Measurements from ENCODE around the gene C2CD4D.
"Not testable (repeated sequence)": the region's sequence is repeated elsewhere in the genome, so short reads cannot be mapped to it uniquely, and the experiment has no call there.

C2CD4D gene

DNA sequence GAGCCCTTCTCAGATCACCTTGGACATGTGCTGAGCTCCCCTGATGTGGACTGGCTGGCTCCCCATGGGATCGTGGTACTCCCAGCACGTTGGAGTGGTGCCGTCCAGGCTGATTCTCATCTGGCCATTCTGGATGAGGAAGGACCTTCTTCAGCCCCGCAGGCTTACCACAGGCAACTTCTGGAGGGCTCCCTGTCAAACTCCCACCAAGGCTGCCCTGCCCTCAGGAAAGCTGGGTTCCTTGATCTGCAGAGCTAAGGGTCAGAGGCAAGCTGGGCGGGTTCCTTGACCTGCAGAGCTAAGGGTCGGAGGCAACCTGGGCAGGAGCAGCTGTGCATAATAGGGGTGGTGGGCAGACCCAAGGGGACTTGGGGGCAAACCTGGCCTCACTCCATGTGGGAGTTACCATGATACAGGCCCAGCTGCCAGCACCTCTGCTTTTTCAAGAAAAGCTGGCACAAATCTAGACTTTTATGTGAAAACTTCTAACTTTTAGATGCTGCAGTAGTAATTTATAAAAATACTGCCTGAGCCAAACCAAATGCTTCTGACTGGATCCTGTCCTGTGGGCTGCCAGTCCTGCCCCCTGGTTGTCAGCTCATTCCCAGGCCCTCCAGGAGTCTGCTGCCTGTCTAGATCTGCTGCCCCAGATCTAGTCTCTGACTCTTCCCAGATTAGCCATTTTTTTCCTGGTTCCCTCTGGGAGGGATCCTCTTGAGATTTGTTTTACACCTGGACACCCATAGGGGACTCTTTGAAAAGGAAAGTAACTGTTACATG lies 19.5 kb upstream of the C2CD4D start:
- no peak for DNase-seq (ENCODE audit: low read depth)

DNA sequence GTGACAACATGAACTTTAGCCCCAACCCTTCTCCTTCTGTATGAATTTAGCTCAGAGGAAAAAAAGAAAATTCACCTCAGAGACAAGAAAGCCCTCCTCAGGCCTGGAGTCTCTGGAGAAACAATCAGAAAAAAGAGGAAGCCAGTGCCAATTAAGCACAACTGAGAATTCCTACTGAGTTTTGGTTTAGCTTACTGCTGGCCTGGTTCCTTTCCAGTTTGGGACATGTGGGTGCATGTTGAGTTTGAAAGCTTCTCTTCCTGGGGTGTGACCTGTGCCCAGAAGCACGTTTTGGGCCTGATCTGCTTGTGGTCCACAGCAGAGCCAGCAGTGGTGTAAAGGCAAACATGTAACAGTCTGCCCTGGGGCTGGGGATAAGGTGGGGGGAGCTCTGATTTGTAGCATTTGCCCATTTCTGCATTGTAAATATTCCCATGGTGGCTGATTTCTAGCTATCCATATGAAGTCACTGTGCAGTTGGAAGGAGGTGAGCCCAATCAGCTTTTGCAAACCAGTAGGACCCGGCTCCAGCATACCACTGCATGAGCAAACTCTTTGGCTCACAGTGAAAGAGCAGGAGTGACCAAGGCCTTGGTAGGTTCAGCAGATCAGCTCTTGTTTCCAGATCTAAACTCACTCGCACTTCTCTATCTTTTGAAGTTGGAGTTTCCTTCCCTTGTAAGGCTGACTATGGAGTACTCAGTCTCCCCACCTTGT lies 18.6 kb upstream of the C2CD4D start:
- peak; percentile 44 for DNase-seq (ENCODE audit: low read depth)

DNA sequence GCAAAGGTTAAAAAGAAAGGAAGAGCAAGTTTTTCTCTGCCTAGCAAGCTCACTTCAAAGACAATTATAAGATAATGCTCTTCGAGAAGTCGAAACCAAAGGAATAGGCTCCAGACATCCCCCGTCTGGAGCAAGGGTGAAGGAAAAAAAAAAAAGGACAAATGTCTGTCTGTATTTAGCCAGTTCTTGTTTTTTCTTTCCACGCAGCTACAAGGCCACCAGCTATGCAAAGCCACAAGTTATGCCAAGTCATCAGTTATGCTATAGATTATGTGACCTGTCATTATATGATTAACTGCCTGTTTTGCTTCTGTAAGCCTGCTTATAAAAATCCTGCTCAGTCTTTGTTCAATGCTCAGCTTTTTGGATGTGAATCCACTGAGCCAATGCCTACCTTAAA lies 16.3 kb upstream of the C2CD4D start:
- DNase-seq (ENCODE audit: low read depth): no peak

DNA sequence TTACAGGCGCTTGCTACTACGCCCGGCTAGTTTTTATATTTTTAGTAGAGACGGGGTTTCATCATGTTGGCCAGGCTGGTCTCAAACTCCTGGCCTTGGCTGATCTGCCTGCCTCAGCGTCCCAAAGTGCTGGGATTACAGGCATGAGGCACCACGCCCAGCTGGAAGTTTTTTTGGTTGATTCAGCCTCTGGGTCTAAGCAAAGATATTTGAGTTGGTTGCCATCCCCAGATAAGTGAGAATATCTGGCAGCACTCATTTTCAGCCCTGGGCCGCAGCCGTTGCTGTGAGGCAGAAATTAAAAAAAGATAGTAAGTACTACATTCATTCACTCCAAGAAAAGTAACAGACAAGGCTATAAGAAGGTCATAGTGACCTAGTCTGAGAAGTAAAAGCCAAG lies 15.9 kb upstream of the C2CD4D start:
- not testable (repeated sequence) for DNase-seq (ENCODE audit: low read depth)

DNA sequence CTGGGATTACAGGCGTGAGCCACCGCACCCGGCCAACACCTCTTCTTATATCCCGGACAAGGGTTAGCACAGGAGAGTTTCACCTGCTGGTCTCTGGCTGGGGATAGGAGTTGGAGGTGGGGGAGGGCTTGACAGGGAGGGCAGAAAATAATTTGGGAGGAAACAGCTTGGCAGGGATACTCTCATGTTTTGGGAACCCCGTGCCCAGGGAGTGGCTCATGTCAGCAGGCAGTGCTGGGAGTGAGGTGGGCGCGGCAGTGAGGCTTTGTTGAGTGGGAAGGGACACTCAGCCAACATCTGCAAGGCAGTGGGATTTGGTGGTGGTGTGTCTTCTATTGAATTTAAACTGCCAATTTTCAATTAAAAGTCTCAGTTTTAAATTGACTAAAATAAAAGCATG lies 15.0 kb upstream of the C2CD4D start:
- DNase-seq (ENCODE audit: low read depth): no peak

DNA sequence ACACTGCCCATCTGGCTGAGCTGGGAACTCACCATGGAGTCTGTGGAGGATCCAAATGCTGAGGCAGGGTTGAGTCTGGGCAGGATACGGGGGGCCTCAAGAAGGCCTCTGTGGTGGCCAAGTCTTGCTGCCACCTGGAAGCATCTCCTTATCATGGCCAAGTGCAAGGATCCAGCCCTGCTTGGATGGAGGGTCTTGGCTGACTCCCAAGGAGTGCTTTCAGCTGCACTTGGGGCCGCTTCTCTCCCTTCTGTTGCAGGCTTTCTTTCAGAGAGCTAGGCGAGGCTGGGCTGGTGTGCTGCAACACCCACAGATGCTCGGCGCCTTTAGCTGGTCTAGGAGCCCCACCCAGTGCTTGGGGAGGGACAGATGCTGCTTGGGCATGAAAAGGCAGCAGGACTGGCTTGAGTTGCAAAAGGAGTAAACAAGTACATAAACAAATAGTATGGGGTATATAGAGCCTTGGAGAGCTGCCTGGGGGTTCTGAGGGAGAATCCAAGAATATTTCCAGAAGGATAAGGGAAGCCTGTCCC lies 13.9 kb upstream of the C2CD4D start, which contains the start of gene THEM5:
TSS of gene THEM5 (minus strand) at position 302 of the 533 bp plus-strand sequence. CDS start at position 155, 147 bp downstream.
- no peak for DNase-seq (ENCODE audit: low read depth)

DNA sequence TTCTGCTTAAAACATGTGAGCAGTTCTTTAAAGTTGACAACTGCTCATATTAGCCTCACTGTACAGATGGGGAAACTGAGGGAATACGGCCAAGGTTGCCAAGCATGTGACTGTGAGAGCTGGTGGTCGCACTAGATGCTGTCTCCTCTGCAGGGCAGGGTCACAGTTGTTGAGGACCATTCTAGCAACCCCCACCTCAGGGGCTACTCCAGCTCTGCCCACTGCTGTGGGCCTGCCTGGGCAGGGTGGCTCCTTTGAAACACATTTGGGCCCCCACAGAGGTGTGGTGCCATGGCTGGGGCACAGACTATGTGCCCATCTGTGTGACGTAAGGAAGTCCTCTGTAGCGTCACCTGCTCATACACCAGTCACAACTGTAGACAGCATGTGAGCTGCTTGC lies 13.1 kb upstream of the C2CD4D start:
- no peak for DNase-seq (ENCODE audit: low read depth)

DNA sequence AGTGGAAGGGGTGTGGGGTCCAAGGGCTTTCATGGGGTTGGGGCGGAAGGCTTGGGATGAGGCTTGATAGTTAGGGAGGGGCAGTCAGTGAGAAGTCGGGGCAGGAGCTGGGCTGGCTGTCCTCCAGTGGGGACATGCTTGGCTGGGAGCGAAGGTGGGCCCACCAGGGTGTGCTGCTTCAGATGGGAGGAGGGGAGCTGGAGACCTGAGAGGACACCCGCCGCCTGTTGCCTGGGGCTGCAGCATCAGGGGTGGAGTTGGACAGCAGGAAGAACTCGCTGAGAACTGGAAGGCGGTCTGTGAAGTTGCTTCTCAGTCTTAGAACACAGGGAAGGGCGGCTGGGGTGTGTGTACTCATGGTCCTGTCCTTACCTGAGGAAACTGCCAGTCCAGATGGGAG lies 12.3 kb upstream of the C2CD4D start:
- DNase-seq (ENCODE audit: low read depth): no peak

DNA sequence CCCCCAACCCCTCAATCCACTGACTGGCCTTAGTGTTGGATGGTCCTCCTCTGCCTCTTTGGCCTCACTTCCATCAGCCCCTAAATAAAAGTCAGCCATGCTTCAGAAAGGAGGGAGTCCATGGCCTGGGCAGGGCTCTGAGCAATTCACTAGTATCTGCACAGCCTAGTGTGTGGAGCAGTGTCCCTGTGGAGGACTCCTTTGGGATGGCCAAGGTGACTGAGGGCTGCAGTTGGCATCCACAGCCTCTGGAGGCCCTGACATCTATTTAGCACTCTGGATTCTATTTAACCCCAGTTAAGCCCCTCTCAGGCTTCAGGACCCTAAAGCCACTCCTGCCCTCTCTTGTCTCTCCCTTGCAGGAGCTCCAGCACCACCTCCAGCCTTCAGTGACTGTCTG lies 10.3 kb upstream of the C2CD4D start:
- no peak for DNase-seq (ENCODE audit: low read depth)

DNA sequence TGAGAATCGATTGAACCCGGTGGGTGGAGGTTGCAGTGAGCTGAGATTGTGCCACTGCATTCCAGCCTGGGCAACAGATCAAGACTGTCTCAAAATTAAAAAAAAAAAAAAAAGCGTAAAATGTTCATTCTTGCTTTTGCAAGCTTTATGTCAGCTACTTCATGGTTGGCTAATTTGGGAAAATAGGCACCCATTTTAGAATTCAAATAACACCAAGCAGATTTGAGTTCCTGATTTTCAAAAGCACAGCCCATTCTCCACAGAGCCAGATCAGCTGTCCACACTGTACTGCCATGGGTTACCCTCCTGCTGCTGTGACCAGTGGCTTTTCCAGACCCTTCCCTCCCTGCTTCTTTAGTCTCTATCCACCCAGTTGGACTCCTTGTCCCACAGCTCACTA lies 9.5 kb upstream of the C2CD4D start:
- no peak for DNase-seq (ENCODE audit: low read depth)

DNA sequence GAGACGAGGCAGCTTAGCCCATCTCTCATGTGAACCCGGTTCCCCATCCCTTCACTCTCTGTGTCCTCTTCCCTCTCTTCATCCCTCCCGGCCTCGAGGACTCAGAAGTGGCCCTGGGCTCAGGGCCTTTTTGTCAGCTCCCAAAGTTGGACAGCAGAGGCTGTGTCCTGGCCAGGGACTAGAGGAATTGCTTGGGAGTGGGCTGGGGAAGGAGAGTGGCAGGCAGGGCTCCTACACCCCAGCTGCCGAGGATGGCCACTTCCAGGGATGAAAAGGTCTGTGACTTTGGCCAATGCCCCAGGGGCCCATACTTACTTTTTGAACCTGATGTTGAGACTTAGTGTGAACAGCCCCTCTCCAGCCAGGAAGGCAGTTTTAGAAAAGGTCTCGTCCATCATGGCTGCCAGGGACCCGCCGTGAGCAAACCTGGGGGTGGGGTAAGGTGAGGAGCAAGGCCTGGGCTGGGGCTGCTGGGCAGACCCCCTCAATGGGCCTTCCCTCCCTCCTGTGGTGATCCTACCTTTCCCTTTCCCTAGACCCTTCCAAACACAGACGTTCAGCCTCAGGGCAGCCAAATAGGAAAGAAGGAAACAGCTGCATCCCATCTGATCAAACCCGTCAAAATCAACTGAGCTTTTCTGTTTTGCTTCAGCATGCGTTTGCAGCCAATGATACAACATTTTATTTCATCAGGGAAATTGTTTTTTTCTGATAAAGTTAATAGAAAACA lies 8.4 kb upstream of the C2CD4D start:
- DNase-seq (ENCODE audit: low read depth): no peak

DNA sequence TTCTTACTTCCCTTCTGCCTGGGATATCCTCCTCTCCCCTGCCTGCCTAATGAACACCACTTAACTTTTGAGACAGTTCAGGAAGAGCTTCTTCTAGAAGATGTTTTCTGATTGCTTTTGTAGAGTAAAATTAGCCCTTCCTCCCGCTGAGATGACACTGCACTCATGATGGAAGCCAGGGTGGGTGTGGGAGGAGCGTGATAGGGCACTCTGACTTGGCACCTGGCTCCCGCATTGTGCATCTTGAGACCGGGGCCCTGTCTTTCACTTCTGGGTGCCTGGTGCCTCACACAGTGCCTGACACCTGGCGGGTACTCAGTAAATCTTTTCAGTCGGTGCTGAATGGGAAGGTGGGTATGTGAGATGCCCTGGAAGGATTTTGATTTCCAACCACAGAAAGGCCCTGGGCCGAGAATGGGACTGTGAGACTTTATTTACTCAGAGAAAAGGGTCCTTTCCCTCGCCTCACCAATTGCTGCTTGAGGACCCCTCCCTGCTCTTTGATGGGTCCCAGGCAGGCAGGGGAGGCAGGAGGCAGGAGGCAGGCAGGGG lies 7.1 kb upstream of the C2CD4D start:
- no peak for DNase-seq (ENCODE audit: low read depth)

DNA sequence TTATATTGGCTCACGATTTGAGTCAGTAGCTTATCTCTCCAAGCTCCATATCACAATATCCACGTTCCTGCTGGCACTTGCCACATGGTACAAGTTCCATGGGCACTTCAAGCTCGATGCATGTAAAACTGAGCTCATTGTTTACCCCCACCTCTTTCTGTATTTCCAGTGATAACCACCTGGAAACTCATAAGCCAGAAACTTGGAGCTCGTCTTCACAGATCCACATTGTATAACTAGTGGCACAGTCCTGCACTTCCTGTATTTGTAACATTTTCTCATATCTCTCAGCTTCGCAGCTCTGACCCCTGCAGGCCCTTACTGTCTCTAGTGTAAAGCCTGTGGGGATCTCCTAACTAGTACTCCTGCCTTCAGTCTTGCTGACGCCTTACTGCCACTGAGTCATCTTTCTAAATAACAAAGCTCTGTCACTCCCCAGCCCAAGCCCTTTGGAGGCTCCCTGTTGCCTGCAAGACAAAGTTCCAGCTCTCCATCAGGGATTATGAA lies 6.5 kb upstream of the C2CD4D start:
- peak; percentile 74 for DNase-seq (ENCODE audit: low read depth)

DNA sequence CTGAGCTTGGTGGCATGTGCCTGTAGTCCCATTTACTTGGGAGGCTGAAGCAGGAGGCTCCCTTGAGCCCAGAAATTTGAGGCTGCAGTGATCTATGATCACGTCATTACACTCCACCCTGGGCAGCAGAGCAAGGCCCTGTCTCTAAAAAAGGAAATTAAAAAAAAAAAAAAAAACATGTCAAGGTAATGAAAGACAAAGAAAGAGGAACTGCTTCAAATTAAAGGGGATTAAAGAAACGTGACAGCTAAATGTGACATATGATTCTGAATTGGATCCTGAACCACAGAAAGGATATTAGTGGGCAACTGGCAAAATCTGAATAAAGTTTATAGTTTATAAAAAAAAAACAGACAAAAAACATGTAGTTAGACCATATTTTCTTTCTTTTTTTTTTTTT lies 3.8 kb upstream of the C2CD4D start:
- no peak for DNase-seq (ENCODE audit: low read depth)

DNA sequence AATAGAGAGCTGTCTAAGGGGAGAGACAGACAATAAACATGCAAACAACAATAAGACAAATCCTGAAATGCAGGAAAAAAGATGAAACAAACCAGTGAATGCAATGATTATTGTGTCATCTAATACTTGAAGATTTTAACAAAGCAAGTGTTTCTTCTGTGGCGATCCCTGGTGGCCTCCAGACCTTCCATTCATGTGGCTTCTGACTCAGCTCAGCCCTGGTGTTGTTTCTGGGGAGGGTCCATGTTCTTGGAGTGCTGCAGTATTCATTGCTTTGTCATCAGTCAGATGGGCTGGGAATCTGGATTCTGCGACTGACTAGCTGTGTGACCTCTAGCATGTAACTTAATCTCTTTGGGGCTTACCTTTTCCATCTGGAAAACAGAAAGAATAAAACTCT lies 1.5 kb upstream of the C2CD4D start:
- DNase-seq (ENCODE audit: low read depth): peak; percentile 78

DNA sequence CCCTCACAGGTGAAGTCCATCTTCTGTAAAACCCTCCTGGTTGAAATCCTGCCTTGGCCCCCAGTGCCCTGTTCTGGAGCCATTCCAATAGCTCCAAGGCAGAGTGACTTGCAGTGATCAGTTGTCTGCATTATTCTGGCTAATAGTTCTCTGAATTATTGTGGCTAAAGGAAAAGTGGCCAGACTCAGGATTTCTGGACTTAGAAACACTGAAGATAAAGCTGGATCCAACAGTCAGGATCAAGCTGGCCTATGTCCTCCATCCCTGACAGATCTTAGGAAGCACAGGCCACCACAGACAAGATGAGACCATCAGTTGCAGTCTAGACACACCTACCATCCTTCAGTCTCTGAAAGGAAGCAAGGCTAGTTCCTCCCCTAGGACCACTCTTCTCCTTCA lies 801 bp upstream of the C2CD4D start:
- DNase-seq (ENCODE audit: low read depth): no peak

DNA sequence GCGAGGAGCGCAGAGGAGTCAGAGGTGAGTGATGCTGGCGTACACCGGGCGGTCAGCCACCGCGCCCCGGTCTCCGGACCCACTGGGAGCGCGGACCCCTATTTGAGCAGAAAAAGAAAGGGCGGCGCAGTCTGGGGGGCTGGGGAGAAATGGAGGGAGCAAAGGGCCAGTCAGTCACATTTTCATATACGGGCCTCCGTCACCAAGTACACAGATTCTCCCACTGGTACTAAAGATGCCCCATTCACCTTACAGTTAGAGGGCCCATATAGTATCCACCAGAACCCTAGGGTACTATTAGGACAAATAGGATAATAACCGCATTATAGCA lies 573 bp downstream of the C2CD4D start:
- no peak for DNase-seq (ENCODE audit: low read depth)

DNA sequence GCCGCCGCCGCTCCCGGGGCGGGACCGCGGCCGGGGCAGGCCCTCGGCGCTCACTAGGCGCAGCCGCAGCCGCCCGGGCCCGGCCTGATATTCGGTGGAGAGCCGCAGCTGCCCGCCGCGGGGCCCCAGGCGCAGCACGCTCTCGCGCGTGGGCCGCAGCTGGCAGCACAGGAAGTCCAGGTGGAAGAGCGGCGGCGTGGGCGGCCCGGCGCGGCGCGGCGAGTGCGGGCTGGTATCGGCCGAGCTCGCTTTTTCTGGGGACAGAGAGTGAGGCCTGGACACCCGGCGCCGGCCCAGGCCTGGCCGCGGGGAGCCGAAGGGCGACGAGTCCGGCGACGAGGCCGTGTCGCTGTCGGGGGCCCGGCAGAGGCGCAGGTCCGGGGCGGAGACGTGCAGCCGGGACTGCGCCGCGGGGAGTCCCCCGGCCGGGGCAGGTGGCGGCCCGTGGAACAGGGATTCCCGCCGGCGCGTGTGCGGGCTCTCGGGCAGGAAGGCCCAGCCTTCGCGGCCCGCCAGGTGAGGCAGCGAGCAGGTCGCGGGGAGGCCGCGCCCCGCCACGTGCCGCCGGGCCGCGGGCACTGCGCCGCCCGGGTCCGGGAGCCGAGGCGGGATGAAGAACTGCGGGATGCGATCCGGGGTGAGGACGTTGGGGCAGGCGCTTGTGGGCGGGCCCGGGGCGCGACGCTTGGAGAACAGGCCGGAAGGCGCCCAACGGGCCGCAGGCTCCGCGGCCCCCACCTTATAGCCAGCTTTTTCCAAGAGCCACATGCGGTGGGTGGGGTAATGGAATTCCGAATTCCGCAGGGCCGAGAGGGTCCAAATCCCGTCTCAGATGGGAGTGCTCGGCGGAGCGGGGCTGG lies 1.2 kb downstream of the C2CD4D start:
- DNase-seq (ENCODE audit: low read depth): peak; percentile 21

DNA sequence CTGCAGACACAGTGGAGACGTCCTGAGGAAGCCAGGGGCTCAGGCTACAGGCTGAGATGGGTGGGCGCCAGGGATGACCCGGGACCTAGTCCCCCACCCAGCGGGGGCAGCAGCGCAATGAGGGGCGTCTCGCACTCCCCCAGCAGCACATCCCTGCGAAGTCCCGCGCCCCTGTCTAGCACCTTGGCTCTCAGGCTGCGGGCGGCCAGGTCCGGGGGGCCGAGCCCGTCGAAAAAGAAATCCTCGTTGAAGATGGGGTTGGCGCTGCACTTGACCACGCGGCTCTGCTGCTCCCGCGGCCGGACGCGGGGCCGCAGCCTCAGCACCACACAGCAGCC lies 1.8 kb downstream of the C2CD4D start:
- DNase-seq (ENCODE audit: low read depth): no peak

DNA sequence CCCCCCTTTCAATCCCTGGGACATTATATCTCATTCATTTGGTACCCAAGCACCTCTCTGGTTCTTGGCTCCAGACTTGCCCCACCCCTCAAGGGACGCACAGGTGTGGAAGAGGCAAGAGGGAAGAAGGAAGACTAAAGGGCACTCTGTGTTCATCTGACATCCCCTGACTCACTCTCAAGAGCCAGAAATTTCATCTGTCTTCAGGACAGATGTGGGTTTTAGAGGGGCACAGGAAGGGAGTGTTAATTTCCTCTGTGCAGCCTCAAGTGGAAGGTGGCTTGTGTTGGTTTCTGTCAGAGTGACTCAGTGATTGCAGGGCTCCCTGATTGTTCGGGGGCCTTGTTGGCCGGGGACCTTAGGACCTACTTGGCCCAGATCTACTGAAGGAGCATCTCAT lies 2.4 kb downstream of the C2CD4D start:
- DNase-seq (ENCODE audit: low read depth): no peak

DNA sequence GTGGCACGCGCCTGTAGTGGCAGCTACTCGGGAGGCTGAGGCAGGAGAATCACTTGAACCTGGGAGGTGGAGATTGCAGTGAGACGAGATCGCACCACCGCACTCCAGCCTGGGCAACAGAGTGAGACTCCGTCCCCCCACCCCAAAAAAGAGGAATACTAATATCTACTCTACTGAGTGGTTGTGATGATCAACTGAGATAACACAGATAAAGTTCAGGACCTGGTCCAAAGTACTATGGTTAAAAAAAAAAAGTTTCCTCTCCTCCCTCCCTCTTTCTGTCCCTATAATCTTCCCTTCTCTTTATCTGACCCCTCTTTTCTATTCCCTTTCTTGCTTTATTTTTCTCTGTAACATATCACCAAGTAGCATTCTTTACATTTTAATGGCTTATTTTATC lies 4.0 kb downstream of the C2CD4D start:
- DNase-seq (ENCODE audit: low read depth): no peak

DNA sequence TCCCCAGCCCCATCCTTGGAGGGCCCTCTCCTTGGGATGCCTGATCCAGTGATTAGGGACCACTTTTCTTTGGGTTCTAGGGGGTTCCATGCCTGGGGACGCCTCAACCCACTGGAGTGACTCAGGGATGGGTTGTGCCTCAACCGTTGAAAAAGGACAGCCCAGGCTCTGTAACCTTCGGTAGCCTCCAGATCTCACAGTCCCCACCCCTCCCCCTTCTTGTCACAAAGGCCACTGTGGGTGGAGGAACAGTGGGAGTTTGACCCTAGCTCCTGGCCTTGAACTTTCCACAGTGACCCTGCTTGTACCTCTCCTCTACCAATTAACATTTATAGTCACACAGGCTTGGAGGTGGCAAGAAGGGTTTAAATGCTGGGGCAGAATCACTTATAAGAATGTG lies 5.4 kb downstream of the C2CD4D start:
- DNase-seq (ENCODE audit: low read depth): no peak
